GM21526 (cell line): Measurements from ENCODE around the gene MOSPD3.
A peak's percentile ranks its signal among the peaks of the same experiment; 100 is the strongest.

Experiments
- ATAC-seq: cut with Tn5 transposase; IDR thresholded peaks from one replicate; pipeline ENCODE4 v1.9.1; 2021; ENCODE audit warnings: moderate library complexity; ENCODE audit not compliant: unreplicated experiment, low FRiP score

The MOSPD3 gene

GRCh38 chr7:100575206-100575631 is 37.1 kb upstream of the MOSPD3 start:
- ATAC-seq, result no peak

GRCh38 chr7:100575746-100576383 is 36.5 kb upstream of the MOSPD3 start:
- no peak for ATAC-seq

GRCh38 chr7:100576384-100576993 is 35.9 kb upstream of the MOSPD3 start:
- no peak for ATAC-seq

DNA sequence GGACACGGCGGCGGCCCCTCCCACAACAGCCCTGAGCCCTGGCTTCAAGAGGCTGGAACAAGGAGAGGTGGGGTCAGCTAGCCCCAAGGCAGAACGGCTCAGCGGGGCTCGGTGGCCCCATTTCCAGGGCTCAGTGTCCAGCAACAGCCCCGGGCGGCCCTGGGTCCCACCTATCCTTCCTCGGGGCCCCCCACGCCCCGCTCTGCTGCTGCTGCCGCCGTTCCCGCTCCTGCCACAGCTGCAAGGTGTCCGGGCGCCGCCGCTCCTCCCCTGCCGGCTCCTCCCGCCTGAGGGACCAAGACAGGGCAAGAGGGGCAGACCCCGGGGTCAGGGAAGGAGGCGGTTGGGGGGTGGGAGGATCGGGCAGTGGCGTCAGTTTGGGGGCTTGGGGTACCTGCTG is 35.2 kb upstream of the MOSPD3 start:
- ATAC-seq, result no peak

DNA sequence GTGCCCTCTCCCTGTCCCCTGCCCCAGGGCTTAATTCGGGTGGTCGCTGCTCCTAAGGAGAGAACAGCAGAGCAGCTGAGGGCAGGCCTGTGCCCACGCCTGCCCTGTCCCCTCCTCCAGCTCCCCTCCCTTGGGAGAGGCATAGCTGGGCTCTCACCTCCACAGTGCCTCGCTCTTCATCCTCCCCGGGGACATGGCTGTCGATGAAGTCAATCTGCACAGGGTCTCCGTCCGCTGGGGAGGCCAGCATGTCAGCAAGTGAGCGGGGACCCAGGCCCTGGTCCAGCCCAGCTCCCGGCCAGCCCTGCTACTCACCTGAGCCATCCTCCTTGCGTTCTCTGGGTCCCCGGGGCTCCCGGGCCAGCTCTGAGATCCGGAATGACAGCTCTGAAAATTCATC is 34.8 kb upstream of the MOSPD3 start:
- ATAC-seq, result no peak

DNA sequence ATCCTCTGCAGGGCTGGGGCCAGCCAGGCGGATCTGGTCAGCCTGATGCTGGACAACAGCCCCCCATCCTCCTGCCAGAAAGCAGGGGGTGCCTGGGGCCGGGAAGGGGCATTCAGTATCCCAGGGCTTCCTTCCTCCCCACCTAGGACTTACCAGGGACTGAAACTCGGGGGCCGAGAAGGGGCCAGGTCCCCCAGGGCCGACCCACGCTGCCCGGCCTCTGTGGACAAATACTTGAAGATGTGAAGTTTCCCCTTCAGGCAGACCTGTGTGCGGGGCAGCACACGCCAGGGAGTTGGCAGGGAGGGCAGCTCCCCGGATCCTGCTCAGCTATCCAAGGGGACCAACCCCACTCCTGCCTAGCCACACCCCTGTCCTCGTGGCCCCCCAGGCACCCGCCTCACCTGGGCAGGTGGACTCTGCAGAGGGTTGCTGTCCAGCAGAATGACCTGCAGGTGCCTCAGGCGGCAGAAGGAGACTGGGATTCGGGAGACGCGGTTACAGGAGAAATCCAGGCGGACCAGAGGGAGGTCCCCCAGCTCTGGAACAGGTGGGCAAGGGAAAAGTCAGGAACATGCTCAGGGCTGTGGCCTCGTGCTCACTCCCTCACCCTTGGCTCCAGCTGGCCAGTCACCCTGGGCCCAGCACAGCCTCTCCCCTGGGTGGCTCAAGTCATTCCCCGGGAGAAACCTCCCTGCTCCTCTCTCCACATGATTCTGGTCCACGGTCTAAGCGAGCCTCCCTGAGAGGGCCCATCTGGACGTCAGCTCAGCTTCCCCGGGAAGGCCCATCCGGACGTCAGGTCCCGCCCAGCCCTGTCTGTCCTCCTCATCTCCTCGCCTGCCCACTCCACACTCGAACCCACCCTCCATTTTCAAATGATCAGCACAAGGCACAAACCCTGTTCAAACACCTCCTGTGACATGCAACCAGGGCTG is 33.8 kb upstream of the MOSPD3 start:
- no peak for ATAC-seq

DNA sequence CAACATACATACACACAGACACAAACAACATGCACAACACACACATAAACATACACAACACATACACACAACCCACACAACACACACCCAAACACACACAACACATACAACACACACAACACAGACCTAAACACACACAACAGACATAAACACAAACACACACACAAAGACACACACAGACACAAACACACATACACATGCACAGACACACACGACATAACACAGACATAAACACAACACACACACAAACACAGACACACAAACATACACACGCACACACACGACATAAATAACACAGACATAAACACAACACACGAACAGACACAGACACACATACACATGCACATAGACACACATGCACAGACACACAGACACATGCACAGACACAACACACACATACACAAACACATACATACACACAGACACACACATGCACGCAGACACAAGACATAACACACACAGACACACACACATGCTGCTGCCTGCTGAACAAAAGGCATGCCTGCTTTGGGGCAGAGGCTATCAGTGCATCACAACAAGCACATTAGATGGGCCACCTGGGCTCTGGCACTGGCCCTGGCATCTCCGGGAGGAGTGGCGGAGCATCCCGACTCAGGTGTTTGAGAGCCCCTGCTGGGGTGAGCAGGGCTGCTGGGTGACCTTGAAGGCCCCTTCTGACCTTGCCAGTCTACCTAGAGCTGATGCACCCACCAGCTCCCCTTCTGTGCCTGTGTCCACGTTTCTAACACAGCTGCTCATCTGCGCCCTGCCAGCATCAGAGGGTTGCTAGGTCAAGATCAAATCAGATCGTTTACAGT is 31.7 kb upstream of the MOSPD3 start:
- ATAC-seq, result no peak

GRCh38 chr7:100582041-100582579 is 30.2 kb upstream of the MOSPD3 start:
- no peak for ATAC-seq

DNA sequence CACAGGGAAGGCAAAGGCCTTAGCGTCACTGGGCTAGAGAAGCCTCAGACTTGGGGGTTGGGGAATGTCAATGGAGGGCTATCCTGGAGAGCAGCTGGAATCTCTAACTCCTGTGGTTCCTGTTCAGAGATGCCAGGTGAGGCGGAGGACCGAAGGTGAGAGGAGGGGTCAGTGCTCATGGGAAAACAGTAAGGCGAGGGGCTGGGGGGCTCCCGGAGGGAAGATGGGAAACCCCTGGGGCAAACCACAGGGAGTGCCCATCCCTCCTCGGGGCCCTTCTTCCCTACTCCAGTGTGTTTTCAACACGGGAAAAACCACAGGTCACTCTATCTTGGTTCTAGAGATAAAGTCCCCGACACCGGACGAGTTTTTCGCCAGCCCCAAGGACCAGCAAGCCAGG is 29.7 kb upstream of the MOSPD3 start:
- no peak for ATAC-seq

DNA sequence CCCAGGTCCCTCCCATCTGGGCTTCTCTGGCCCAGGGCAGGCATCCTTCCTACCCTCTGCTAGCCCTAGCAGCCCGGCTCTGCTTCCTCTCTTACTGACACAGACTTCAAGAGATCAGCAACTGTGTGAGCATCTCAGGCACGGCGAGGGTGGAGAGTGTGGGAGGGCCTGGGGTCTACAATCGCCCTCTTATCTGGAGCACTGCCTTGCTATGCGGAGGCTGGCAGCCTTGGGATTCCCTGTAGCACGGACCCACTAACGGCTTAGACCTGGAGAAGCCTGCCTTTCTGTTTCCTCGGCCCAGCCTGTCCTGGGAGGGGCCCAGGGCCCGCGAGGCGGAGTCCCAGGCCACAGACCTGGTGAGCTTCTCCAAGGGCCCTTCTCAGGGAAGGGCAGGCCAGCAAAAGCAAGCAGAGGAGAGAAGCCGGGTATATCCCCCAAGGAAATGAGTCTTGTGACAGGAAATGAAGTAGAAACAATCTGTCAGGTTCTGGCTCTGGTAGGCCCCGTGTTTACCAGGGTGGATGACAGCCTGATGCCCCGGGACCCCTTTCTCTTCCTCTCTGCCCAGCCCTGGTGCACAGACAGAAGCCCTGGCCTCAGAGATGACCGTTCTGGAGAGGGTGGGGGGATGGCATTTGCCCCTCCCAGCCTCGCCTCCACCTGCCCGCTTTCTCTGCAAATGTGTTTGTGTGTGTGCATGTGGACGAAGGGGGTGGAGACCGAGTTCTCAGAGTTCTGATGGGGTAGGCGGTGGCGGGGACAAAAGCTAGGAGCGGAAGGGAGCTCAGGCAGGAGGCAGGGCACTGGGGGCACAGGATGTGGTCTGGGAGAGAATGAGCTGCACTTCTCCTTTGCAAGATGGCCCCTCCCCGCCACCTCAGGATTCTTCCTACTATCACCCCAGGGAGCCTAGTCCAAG is 28.9 kb upstream of the MOSPD3 start:
- no peak for ATAC-seq

DNA sequence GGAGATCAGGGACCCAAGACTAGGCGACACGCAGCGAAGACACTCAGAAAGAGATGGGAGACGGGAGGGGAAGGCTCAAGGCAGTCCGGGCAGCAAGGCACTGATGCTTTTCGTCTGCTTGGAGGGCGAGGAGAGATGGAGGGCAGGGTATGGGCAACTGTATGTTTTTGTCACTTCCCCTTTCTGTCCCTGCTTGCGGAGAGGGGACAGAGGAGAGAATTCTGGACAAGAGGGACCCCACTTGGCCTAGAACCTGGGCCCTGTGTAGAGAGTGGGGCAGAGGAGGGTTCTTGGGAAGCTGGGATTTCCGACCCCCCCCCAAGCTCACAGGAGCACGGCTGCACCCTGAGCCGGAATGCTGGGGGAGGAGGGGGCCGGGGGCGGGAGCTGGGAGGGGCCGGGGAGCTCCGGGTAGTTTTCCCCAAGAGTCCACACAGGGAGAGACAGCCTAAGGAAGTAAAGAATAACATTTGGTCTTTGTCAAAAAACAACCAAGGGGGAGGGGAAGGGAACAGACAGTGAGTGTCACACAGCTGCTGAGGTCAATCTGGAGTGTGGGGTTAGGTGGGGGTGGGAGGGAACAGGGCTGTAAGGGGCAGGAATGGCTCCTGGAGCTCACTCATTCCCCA is 28.2 kb upstream of the MOSPD3 start:
- no peak for ATAC-seq

GRCh38 chr7:100584683-100585510 is 27.4 kb upstream of the MOSPD3 start:
- ATAC-seq, result no peak

- ATAC-seq, result peak; percentile 24
These were observed 26.7 kb upstream of the MOSPD3 start, which contains the start of gene LRCH4 for GRCh38 chr7:100585511-100586265. TSS of gene LRCH4 (minus strand) at chr7:100586129. CDS start at chr7:100586100, 29 bp downstream.

GRCh38 chr7:100586266-100587025 is 25.9 kb upstream of the MOSPD3 start, which contains the start of gene FBXO24:
TSS of gene FBXO24 (plus strand) at chr7:100586328. CDS start at chr7:100586626, 298 bp downstream.
- peak; percentile 81 for ATAC-seq

DNA sequence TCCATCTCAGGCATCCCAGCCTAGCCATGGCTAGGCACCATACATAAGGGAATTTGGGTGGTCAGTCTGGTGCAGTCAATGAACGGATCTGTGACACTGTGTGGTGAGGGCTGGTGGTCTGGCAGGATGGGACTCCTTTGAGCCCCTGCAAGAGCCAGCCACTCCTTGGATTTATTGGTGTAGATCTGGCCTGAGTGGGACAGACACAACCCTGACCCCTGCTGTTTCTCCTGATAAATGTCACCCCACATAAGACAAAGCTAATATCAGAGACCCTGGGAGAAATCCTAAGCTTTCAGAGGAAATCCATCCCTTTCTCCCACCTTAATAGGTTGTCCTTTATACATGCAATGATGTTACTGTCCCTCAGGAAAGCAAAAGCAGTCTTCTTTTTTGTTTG is 23.9 kb upstream of the MOSPD3 start:
- no peak for ATAC-seq

GRCh38 chr7:100589341-100589947 is 22.9 kb upstream of the MOSPD3 start:
- ATAC-seq, result no peak
